Neural progenitor cell (in vitro differentiated cells): ENCODE measurements around the gene CNGA3.

ENCODE experiments used
- CTCF ChIP-seq: fragments of 200-600 bp; sonication (generic); IDR thresholded peaks from 2 replicates; pipeline ENCODE4 v1.5.1; 2017; ENCODE audit warnings: antibody characterized with exemption, mild to moderate bottlenecking
- EZH2 ChIP-seq: fragments of 200-600 bp; sonication (generic); IDR thresholded peaks from 2 replicates; pipeline ENCODE4 v1.6.1; 2017; ENCODE audit warnings: antibody characterized with exemption, mild to moderate bottlenecking, moderate library complexity

- TF ChIP-seq CTCF, result no peak
- no peak for TF ChIP-seq EZH2
Measured at GRCh38 chr2:98369710-98370239, 23.5 kb downstream of the CNGA3 start.
